Measurements from ENCODE around the gene PTPRU.

GRCh38 chr1:29256979-29257804 lies 20.9 kb downstream of the PTPRU start:
- TF ChIP-seq CTCF (IDR thresholded peaks at IDR 0.05) (no peak), POLR2A (IDR thresholded peaks at IDR 0.05) (no peak)

Data from esophagus squamous epithelium (tissue), 4 donors.